B cell (primary cell): ENCODE measurements around the gene SSX5. TPM values are rescaled to one million over a fixed set of nuclear protein-coding genes. Genes with fewer than 3 reads are reported as not detected.
"Not testable (repeated sequence)": the region's sequence is repeated elsewhere in the genome, so short reads cannot be mapped to it uniquely, and the experiment has no call there.

Experiments used
- ATAC-seq: fragments of 200-7000 bp; cut with Tn5 transposase; one replicate; pipeline ENCODE4 v1.10.0; 2021; ENCODE audit warnings: low read depth, mild to moderate bottlenecking, moderate number of reproducible peaks, moderate library complexity
- CTCF ChIA-PET: fragments of 350-600 bp; sonication (Branson Sonifier 250); formaldehyde crosslinking; loops from one replicate; lab custom pipeline; 2021; ENCODE audit warnings: antibody characterized with exemption, inconsistent platforms; lab: Charles Lee
- POLR2A ChIA-PET: fragments of 350-600 bp; sonication (Branson Sonifier 250); formaldehyde crosslinking; loops from one replicate; lab custom pipeline; 2021; ENCODE audit warnings: antibody characterized with exemption; lab: Charles Lee
- DNase-seq: peaks from one replicate; pipeline ENCODE4 v3.0.0; 2013
- H2AFZ ChIP-seq: 2 replicates; pipeline ENCODE4 v1.6.1; 2012; ENCODE audit warnings: mild to moderate bottlenecking, low read depth, low read length; ENCODE audit not compliant: insufficient read depth, poor library complexity, severe bottlenecking
- H3K27ac ChIP-seq, 2 donors: 1 replicate in 1 of 2; 2 replicates in 1 of 2; pipeline ENCODE4 v1.5.1; 2012 to 2013; ENCODE audit warnings: low read length in 2 of 2, mild to moderate bottlenecking in 2 of 2, moderate library complexity in 1 of 2
- H3K27me3 ChIP-seq, 4 experiments: fragments of 200-600 bp in 1 of 4; sonication (generic) in 1 of 4; replicated peaks in 1 of 4; 1 replicate in 2 of 4; 2 replicates in 2 of 4; pipeline versions ENCODE4 v1.6.1 to v1.7.0; 2013 to 2016; ENCODE audit warnings: low read length in 3 of 4, mild to moderate bottlenecking in 2 of 4, mixed read lengths in 1 of 4, moderate library complexity in 1 of 4; ENCODE audit not compliant: insufficient read depth in 4 of 4, control insufficient read depth in 3 of 4; ENCODE audit errors: control extremely low read depth in 1 of 4
- H3K36me3 ChIP-seq, 2 experiments: replicated peaks in 1 of 2; 1 replicate in 1 of 2; 2 replicates in 1 of 2; pipeline versions ENCODE4 v1.6.1 to v1.7.1; 2013; ENCODE audit warnings: low read length in 1 of 2; ENCODE audit not compliant: insufficient read depth in 2 of 2, control insufficient read depth in 1 of 2; ENCODE audit errors: control extremely low read depth in 1 of 2, extremely low read depth in 1 of 2
- H3K4me1 ChIP-seq, 2 donors: fragments of 200-600 bp in 1 of 2; sonication (generic) in 1 of 2; 1 replicate in 1 of 2; 2 replicates in 1 of 2; pipeline versions ENCODE4 v1.5.1 to v1.6.1; 2013 to 2017; ENCODE audit warnings: low read length in 2 of 2; ENCODE audit not compliant: control insufficient read depth in 2 of 2, insufficient read depth in 2 of 2
- H3K4me2 ChIP-seq: replicated peaks from 2 replicates; pipeline ENCODE3; 2012; ENCODE audit warnings: mild to moderate bottlenecking, low read depth, low read length; ENCODE audit not compliant: poor library complexity, severe bottlenecking
- H3K4me3 ChIP-seq, 5 experiments: fragments of 200-600 bp in 1 of 5; sonication (generic) in 1 of 5; 1 replicate in 3 of 5; 2 replicates in 2 of 5; pipeline versions ENCODE4 v1.5.1 to v1.7.0; 2011 to 2016; ENCODE audit warnings: low read length in 4 of 5, mild to moderate bottlenecking in 4 of 5, low read depth in 2 of 5, control low read depth in 1 of 5, moderate library complexity in 1 of 5; ENCODE audit not compliant: insufficient read depth in 1 of 5; ENCODE audit errors: control extremely low read depth in 1 of 5, extremely low read depth in 1 of 5
- H3K79me2 ChIP-seq: fragments of 200-600 bp; sonication (generic); one replicate; pipeline ENCODE4 v1.6.0; 2016; ENCODE audit warnings: low read length; ENCODE audit not compliant: control insufficient read depth, insufficient read depth
- H3K9ac ChIP-seq: fragments of 200-600 bp; sonication (generic); 2 replicates; pipeline ENCODE4 v1.6.1; 2017; ENCODE audit warnings: mild to moderate bottlenecking, low read length, moderate library complexity
- H3K9me3 ChIP-seq, 3 donors: one replicate each; pipeline versions ENCODE4 v1.6.1 to v1.7.1; 2013; ENCODE audit warnings: low read length in 2 of 3; ENCODE audit not compliant: control insufficient read depth in 2 of 3, insufficient read depth in 1 of 3; ENCODE audit errors: control extremely low read depth in 1 of 3
- H4K20me1 ChIP-seq: 2 replicates; pipeline ENCODE4 v1.6.0; 2012; ENCODE audit warnings: mild to moderate bottlenecking, low read length; ENCODE audit not compliant: insufficient read depth, control insufficient read depth, poor library complexity, severe bottlenecking
- H3K27ac Mint-ChIP-seq: one replicate; pipeline ENCODE4 v1.8.0; 2021; ENCODE audit warnings: mixed read lengths
- H3K27me3 Mint-ChIP-seq: one replicate; pipeline ENCODE4 v1.8.0; 2021; ENCODE audit warnings: mixed read lengths
- H3K4me1 Mint-ChIP-seq: one replicate; pipeline ENCODE4 v1.8.0; 2021; ENCODE audit warnings: mixed read lengths
- H3K4me3 Mint-ChIP-seq: one replicate; pipeline ENCODE4 v1.8.0; 2021; ENCODE audit warnings: mixed read lengths
- H3K9me3 Mint-ChIP-seq: one replicate; pipeline ENCODE4 v1.8.0; 2022; ENCODE audit warnings: mixed read lengths; ENCODE audit not compliant: insufficient read depth
- EZH2 ChIP-seq: IDR thresholded peaks from 2 replicates; pipeline ENCODE4 v1.6.1; 2012; ENCODE audit warnings: borderline replicate concordance, low read depth, mild to moderate bottlenecking, moderate library complexity, low read length; ENCODE audit not compliant: insufficient read depth, poor library complexity, severe bottlenecking
- WGBS: methylation state at CpG from one replicate; pipeline ENCODE4 v1.1.5; 2013; ENCODE audit warnings: missing lambda C conversion rate; ENCODE audit not compliant: insufficient coverage; 5-methylcytosine and 5-hydroxymethylcytosine counted together
- intact Hi-C: fragments of 100-400 bp; cut with micrococcal nuclease; formaldehyde crosslinking; loops from one replicate; pipeline ENCODE4 v1.10.0; 2022
- polyA plus RNA-seq: library from polyadenylated mRNA; depleted of rRNA; stranded (reverse); fragments of >200 nt; gene quantifications from 2 replicates; pipeline ENCODE4 v1.2.3, GENCODE V29; 2012
- total RNA-seq, 2 donors: library from RNA; stranded (reverse); fragments of 120-200 nt in 1 of 2; gene quantifications; 1 replicate in 1 of 2; 2 replicates in 1 of 2; pipeline versions ENCODE4 v1.2.3 to v1.2.4, GENCODE V29; 2013 to 2022
- TF ChIP-seq, protein P1 (sequence below): fragments of 200-600 bp; IDR thresholded peaks from one replicate; pipeline ENCODE4 v1.8.0; 2022; ENCODE audit warnings: antibody characterized with exemption, mild to moderate bottlenecking

SSX5 gene
- total and polyA plus RNA-seq, 2 donors (not counting 1 experiment from before 2014, with no cell fraction given) = not detected

DNA sequence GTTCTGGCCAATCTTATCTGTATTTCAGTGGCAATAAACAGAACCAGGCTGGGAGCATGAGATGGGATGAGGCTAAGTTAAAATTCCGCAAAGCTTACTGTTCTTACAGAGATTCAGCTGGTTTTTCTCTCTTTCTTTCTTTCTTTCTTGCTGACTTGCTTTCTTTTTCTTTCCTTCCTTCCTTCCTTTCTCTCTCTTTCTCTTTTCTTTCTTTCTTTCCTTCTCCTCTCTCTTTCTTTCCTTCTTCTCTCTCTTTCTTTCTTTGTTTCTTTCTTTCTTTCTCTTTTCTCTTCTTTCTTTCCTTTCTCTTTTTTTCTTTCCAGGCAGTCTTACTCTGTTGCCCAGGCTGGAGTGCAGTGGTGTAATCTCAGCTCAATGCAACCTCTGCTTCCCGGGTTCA lies 41.8 kb downstream of the SSX5 start:
- no peaks in the 10 kb centered on the region for H3K4me1 Mint-ChIP-seq
- POLR2A ChIA-PET = no interaction called here
- TF ChIP-seq EZH2 = no peak
- TF ChIP-seq, protein P1, sequence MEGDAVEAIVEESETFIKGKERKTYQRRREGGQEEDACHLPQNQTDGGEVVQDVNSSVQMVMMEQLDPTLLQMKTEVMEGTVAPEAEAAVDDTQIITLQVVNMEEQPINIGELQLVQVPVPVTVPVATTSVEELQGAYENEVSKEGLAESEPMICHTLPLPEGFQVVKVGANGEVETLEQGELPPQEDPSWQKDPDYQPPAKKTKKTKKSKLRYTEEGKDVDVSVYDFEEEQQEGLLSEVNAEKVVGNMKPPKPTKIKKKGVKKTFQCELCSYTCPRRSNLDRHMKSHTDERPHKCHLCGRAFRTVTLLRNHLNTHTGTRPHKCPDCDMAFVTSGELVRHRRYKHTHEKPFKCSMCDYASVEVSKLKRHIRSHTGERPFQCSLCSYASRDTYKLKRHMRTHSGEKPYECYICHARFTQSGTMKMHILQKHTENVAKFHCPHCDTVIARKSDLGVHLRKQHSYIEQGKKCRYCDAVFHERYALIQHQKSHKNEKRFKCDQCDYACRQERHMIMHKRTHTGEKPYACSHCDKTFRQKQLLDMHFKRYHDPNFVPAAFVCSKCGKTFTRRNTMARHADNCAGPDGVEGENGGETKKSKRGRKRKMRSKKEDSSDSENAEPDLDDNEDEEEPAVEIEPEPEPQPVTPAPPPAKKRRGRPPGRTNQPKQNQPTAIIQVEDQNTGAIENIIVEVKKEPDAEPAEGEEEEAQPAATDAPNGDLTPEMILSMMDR = no peak

DNA sequence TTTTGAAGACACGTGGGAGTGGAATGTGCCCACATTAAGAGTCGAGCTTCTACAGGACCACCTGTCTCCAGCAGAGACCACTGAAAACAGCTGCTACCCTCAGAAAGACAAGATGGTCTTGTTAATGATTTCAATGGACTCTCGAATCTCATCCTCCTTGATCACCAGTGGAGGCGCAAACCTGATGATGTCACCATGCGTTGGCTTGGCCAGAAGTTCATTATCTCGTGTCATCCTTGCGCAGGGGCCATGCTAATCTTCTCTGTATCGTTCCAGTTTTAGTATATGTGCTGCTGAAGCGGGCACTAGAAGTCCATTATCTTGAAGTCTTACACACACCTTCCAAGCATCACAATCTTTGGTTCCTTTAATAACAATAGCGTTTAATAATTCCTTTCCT lies 42.8 kb downstream of the SSX5 start:
- 81% methylated on average over 5 of the region's 10 CpGs for WGBS
- Histone ChIP-seq H3K27me3 (no peaks in the 10 kb centered on the region), H3K9me3 (no peaks in the 10 kb centered on the region), H3K4me1 (no peaks in the 10 kb centered on the region), H4K20me1 (no peaks in the 10 kb centered on the region), H3K4me2 (no peak overlapping the region), H3K9ac (no peak overlapping the region), H3K4me3 (no peak overlapping the region), H3K79me2 (no peaks in the 10 kb centered on the region), H3K27ac (no peak overlapping the region), H2AFZ (no peak overlapping the region), H3K36me3 (no peaks in the 10 kb centered on the region)
- Mint-ChIP-seq H3K4me1 (no peaks in the 10 kb centered on the region), H3K9me3 (no peaks in the 10 kb centered on the region), H3K27ac (no peak overlapping the region), H3K27me3 (peaks cover 4% of the 10 kb centered on the region), H3K4me3 (no peak overlapping the region)
- ChIA-PET CTCF (no interaction called here), POLR2A (no interaction called here)
- ATAC-seq (no peak), DNase-seq (no peak)
- no peak for TF ChIP-seq EZH2
- TF ChIP-seq, protein P1 = no peak
- intact Hi-C loops = no loop called here

More for the DNA sequence above, 41.8 kb downstream of the SSX5 start:
- Histone ChIP-seq H3K9me3 (no peaks in the 10 kb centered on the region), H2AFZ (no peak overlapping the region), H3K36me3 (no peaks in the 10 kb centered on the region), H3K9ac (no peak overlapping the region), H3K4me3 (no peak overlapping the region), H3K79me2 (no peaks in the 10 kb centered on the region), H4K20me1 (no peaks in the 10 kb centered on the region), H3K4me1 (no peaks in the 10 kb centered on the region), H3K27ac (no peak overlapping the region), H3K4me2 (no peak overlapping the region), H3K27me3 (no peaks in the 10 kb centered on the region)
- Mint-ChIP-seq H3K27ac (no peak overlapping the region), H3K9me3 (no peaks in the 10 kb centered on the region), H3K4me3 (no peak overlapping the region), H3K27me3 (peaks cover under 1% of the 10 kb centered on the region)
- ATAC-seq = no peak
- no CpG with 5 or more reads among the region's 2 CpGs for WGBS
- no peak for DNase-seq
- intact Hi-C loops = no loop called here
- CTCF ChIA-PET = interaction anchor here (0.6 kb wide), 1 partner anchor 360 kb away, joined by 4 read pairs; no protein-coding TSS in a partner anchor

DNA sequence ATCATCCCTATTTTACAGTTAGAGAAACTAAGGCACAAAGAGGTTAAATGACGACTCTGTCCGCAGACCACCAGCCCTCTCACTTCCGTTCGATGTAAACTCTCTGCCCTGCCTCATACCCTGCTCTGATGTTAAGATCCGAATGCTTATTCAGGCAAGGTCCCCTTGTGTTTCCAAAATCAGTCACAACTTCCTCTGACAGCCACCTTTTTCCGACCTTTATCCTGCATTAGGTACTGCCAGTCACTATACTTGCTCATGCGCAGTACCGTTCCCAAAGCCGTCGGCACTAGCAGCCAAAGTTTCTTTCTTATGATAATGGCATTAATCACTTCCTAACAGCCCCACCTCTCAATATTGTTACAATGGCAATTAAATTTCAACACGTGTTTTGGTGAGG lies 53.9 kb downstream of the SSX5 start:
- 56% methylated on average over 4 of the region's 11 CpGs for WGBS
- H3K27me3 Mint-ChIP-seq, H3K27ac ChIP-seq, CTCF ChIA-PET, H3K4me1 Mint-ChIP-seq, H4K20me1 ChIP-seq, H2AFZ ChIP-seq, ATAC-seq, H3K36me3 ChIP-seq, POLR2A ChIA-PET, H3K9ac ChIP-seq, DNase-seq, H3K79me2 ChIP-seq, H3K4me2 ChIP-seq, H3K4me3 ChIP-seq, intact Hi-C loops, H3K27ac Mint-ChIP-seq, H3K9me3 ChIP-seq, H3K9me3 Mint-ChIP-seq, H3K4me1 ChIP-seq, H3K27me3 ChIP-seq, H3K4me3 Mint-ChIP-seq: not testable (repeated sequence)
